HG02678 (cell line): Measurements from ENCODE around the gene ETDC.
"Not testable (repeated sequence)": the region's sequence is repeated elsewhere in the genome, so short reads cannot be mapped to it uniquely, and the experiment has no call there.

ENCODE experiments used
- ATAC-seq: cut with Tn5 transposase; IDR thresholded peaks from one replicate; pipeline ENCODE4 v1.9.1; 2021; ENCODE audit warnings: mild to moderate bottlenecking, moderate library complexity; ENCODE audit not compliant: unreplicated experiment

Gene ETDC

DNA sequence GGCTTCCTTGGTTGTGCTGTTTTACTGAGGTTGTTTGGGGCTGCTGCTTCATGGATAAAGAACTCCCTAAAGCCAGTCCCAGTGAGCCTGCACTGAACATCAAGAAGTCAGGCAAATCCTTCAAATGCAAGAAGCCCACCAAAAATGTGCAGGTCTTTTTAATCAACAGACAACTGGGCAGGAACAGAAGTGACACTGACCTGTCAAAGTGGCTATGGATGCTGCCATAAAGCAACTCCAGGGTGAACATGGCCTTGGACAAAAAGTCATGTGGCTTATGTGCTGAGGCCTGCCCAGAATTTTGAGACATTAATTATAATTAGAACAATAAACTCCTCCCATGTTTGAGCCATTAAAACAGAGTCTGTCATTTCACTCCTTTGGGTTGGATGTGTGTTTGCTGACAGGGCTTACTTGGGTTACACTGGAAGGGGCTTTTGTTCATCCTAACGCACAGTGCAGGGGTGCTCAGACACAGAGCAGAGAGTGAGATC is at the start of gene ETDC:
ETDC (plus strand) TSS at position 51 of the 494 bp plus-strand sequence; CDS start at position 51, 0 bp downstream.
- ATAC-seq: no peak

DNA sequence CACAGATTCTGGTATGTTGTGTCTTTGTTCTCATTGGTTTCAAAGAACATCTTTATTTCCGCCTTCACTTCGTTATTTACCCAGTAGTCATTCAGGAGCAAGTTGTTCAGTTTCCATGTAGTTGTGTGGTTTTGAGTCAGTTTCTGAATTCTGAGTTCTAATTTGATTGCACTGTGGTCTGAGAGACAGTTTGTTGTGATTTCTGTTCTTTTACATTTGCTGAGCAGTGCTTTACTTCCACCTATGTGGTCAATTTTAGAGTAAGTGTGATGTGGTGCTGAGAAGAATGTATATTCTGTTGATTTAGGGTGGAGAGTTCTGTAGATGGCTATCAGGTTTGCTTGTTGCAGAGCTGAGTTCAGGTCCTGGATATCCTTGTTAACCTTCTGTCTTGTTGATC is 48.3 kb upstream of the ETDC start:
- not testable (repeated sequence) for ATAC-seq

DNA sequence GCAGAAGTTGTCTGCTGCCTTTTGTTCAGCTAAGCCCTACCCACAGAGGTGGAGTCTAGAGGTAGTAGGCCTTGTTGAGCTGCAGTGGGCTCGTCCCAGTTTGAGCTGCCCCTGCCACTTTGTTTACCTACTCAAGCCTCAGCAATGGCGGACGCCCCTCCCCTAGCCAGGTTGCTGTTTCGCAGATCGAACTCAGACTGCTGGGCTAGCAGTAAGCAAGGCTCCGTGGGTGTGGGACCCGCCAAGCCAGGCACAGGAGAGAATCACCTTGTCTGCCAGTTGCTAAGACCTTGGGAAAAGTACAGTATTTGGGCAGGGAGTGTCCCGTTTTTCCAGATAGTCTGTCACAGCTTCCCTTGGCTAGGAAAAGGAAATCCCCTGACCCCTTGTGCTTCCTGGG is 45.9 kb upstream of the ETDC start:
- ATAC-seq: not testable (repeated sequence)

DNA sequence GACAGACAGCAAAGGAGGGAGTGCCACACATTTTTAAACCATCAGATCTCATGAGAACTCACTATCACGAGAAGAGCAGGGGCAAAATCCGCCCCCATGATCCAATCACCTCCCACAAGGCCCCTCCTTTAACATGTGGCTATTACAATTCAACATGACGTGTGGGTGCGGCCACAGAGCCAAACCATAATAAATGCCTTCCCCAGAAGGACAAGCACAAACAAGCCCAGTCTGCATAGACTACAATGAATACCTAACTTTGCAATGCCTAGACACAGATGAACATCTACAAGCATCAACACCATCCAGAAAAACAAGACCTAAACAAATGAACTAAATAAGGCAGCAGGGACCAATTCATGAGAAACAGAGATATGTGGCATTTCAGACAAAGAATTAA is 45.1 kb upstream of the ETDC start:
- ATAC-seq: no peak

DNA sequence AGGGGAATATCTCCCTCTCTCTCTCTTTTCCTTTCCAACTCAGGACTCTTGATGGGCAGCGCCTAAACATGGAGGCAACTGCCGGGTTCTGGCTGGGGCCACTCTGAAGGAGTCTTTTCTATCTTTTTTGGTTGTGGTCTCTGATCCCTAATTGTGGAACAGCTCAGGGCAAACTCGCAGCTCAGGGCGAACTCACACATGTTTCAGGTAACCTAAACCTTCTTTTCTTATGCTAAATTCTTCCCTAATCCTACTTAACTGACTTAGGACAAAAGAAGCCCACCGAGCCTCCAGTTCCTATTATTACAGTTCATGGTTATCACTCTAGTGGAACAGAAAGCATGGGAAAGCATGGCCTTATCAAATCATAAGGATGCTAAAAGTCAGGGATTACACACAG is 36.1 kb upstream of the ETDC start:
- ATAC-seq: no peak

DNA sequence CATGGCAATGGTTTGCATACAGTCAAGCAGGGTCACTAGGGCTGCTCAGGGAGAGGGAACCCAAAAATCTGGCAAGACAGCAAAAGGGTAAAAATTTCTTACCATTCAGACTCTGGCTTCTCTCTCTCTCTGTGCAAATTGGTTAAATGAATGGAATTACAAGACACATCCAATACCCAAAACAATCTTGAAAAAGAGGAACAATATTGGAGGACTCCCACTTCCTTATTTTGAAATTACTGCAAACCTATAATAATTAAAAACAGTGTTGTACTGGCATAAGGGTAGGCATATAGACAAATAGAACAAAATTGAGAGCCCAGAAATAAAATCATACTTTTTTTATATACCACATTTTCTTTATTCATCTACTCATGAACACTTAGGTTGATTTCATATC is 33.3 kb upstream of the ETDC start:
- no peak for ATAC-seq

DNA sequence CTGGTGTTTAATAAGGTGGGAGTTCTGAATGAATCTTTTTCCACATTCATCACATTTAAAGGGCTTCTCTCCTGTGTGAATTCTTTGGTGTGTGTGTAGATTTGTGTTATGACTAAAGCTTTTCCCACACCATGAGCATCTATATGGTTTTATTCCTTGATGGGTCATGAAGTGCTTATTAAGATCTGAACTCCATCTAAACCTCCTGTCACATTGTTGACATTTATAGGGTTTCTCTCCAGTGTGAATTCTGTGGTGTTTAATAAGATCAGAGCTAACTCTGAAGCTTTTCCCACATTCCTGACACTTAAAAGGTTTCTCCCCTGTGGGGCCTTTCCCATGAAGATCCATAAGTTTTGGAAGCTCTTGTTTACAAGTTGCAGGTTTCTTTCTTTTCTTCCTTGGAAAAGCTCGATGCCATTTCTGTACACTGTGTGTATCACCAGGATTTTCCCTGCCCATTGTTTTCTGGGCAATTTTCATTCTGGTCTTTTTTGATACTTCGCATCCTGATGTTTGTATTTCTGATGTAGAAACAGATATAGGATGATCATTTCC is 21.9 kb upstream of the ETDC start:
- ATAC-seq: no peak

DNA sequence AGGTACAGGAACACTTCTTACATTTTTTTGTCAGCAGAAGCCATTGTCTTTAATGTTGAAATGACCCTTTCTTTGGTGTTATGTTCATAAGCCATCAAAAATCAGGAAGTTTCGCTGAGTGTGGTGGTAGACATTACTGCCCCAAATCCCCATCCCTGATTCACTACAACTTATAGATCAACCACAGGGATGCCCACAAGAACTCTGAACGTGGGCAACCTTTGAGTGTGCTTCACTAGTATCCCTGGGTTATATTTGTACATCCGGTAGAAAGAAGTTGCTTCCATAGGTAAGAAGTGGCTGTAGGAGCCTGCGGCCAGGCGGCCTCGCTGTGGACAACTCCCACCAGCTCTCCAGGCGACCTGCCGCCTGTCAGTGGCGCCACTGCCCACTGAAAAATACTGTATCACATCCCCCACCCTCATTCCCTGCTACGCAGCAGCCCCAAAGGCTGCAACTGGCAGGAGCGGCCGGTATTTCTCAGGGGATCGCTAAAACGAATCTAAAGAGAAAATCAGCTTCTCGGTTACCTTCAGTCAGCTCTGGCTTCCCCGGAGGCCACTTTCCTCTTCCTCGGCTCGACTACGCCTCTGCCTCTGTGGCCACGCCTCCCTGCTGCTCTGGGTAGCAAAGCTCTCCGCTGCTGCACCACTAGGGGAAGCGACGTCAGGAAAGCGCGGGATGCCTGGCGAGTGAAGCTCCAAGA is 13.9 kb upstream of the ETDC start:
- ATAC-seq: peak; percentile 99

DNA sequence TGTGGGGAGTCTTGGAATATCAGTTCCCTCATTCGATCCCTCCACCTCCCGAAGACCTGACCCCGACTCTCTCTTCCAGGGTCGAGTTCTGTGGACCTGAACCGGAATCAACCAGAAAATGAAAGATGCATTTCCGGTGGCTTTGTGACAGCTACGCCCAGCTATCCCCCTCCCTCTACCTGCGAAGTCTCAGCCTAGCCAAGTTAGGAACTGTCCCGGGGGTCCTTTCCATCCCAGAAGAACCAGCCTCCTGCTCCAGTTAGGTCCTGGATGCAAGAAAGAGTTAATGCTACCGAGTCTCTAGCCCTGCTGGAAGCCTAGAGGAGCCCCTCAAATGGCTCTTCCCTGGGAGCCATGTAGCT is 13.4 kb upstream of the ETDC start:
- peak; percentile 49 for ATAC-seq

DNA sequence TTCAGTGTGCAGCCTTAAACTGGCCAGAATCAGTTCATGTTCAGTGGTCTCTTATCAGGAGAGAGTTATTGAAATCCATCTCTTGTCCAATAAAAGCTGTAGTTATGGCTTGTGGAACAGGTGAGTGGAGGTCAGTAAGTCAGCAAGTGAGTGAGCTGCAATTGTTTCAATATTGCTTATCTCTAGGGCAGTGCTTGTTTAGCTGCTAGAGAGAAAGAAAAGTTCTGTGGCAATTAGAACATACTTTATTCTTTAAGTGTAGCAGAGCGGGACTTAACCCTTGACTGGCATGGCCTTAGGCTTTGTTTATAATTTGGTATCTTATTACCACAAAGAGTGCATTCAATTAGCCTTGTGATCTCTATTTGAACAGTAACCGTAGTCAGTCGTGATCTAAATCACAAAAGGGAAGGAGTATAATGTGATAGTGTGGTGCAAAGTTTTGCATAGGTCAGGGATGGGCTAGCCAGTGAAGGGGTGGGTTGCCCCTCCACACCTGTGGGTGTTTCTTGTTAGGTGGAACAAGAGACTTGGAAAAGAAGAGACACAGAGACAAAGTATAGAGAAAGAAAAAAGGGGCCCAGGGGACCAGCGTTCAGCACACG is 6.9 kb upstream of the ETDC start:
- ATAC-seq: no peak

DNA sequence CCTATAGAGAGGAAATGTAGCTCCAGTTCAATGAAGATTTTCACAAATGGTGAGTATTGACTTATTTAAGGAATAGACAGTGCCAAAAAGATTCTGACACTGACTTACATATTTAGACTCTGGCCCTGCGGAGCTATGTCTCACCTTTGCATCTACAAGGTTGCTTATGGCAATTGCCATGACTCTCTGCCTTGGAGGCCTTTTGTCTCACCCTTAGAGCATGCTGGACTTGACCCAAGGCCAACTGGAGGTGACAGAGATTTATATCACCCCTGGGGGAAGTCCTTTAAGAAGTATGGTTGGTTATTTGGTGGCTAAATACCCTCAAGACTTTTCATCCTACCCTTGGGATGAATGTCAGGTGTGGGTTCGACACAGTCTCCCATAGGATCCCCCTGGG is 4.5 kb upstream of the ETDC start:
- ATAC-seq: no peak

DNA sequence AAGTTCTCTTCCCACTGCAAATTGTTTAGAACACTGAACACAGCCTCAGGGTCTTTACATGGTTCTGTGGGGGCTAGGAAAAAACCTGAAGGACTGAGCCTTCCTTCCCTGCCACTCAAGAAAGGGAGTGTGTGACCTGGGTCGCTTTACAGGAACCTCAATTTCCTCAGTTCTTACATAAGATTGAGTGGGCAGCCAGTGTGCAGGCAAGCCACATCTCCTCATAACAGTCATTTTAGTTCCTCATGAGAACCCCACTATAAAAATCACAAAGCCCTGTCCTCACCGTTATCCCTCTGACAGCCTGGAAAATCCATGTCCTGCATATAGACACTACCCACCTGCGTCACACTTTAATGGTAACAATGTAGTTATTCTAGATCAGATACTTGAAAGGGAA is 2.1 kb upstream of the ETDC start:
- no peak for ATAC-seq

DNA sequence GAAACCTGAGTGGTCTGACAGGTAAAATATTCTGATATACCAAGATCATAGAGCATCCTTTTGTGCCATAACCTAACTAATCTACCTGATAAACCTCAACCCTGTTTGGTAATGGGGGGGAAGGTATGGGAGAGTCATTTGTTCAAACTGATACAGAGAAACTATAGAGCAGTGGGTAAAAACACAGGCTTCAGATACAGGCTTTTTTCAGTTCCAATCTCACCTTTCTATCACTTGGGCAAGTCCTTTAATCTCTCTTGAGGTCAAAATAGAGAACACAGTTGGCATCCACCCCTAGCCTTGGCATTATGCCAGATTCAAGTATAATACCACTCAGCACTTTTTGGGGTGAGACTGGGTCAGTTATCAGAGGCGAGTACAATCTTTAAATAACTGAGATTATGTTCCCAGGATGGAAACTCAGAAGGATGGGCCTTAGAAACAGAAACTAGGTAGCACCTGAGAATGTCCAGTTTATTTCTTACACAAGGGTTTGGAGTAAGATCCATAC is 880 bp upstream of the ETDC start:
- ATAC-seq: no peak

DNA sequence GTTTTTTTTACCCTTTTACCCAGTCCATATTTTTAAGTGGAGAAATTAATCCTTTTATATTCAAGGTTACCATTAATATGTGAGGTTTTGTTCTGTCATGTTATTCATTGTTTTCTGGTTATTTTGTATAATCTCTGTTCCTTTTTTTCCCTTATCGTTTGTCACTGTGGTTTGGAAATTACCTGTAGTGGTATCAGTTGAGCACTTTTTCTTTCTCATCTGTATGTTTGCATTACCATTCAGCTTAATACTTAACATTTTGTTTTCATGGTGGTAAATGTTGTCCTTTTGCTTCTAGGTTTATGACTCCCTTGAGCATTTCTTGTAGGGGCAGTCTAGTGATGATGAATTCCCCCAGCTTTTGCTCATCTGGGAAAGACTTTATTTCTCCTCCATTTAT is 6.6 kb downstream of the ETDC start:
- ATAC-seq: peak; percentile 47

DNA sequence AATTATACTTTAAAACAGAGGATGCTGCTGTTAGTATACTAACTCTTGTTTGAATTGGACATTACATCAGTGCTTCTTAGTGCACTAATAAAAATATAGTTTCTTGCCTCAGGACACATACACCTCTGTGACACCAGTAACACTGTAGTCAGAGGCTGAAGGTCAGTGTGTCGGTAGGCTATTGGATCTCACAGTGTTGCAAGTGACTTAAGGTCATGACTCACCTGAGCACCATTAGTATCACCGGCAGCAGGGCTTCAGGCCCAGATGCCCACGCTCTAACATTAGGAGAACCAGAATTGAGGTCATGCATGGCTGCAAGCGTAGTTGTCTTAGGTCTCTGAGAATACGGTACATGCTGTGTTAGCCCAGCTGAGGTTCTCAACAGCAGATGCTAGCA is 15.2 kb downstream of the ETDC start:
- ATAC-seq: no peak

DNA sequence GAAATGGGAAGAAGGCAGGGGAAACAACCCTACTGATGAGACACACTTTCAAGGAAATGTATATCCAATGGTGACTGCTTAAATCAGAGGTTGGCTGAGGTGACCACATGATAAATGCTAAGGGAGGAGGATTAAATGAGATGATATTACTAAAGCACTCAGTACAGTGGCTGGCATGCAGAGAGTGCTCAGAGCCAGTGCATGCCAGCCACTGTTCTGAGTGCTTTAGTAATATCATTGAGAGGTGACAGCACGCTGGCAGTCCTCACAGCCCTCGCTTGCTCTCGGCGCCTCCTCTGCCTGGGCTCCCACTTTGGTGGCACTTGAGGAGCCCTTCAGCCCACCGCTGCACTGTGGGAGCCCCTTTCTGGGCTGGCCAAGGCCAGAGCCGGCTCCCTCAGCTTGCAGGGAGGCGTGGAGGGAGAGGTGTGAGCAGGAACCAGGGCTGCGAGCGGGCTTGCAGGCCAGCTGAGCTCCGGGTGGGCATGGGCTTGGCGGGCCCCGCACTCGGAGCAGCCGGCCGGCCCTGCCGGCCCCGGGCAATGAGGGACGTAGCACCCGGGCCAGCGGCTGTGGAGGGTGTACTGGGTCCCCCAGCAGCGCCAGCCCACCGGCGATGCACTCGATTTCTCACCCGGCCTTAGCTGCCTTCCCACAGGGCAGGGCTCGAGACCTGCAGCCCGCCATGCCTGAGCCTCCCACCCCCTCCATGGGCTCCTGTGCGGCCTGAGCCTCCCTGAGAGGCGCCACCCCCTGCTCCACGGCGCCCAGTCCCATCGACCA is 15.9 kb downstream of the ETDC start:
- ATAC-seq: not testable (repeated sequence)

DNA sequence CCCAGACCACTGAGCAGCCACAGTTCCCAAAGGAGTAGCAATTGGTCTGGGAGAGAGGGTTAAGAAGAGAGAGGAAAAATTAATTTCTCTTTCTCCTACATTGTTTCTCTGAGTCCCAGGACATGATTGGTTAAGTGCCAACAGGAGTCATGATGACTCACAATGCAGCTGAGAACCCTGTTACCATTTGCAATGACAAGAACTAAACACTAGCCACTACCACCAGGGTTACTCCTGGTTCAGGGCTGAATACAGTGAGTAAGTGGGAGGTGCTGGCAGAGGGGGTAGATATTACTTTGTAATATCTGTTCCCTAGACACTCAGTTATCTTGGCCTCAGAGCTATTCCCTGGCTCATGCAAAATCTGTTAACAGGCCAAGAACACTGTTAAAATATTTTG is 18.0 kb downstream of the ETDC start:
- ATAC-seq: no peak

DNA sequence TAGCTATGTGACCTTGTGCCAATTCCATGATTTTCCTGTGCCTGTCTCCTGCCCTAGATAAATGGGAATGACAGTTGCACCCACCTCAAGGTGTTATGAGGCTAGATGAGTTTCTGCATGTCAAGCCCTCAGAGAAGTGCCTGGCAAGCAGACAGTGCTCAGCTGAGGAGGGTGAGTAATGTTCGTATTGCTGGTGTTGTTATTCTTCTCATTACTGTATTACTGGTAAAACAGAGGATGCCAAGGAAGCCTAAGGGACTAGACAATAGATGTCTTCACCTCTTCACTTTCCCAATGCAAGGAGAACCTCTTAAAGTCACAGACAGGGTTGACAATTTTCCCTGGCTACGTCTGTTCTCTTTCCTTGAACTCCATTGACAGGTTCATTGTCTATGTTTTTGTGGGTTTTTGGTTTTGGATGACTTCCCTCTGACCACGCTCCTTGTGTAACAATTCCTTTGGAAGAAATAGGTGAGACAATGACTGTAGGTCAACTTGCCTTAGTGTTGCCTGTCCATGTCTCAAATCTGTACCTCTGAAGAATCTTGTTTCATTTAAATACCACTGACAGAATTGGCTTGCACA is 19.2 kb downstream of the ETDC start:
- ATAC-seq: no peak

DNA sequence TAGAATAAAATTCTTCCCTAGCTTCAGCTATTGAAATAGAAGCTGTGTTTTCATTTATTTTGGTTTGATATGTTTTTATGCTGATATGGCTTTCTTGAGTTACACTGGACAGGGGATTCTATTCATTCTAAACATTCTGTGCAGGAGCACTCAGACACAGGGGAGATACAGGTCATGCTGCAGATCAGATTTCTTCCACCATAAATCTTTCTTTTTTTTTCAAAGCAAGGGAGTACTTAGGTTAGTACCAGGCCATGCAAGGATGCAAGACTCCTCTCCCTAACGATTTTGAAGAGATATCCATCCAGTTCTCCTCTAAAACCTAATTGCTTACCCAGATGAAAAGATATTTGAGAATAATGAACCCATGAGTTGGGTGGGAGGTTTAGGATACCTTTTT is 21.4 kb downstream of the ETDC start:
- ATAC-seq: no peak

DNA sequence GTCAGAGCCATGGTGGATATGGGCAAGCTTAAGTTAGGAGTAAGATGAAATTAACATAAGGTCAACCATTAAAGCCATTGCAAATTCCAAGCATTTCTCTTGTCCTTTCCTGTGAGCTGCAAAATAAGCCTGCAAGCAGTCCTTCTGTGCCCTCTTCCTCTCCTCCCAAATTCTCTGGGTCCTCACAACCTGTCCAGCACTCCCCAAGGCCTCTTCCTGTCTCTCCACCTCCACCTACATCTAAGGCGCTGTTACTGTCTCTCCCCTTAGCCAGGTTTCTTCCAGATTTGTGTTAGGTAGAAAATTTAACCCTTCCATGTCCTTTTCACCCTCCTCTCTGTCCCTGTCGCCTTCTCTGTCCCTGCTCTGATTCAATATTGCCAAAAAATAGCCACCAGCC is 22.2 kb downstream of the ETDC start:
- ATAC-seq: no peak

DNA sequence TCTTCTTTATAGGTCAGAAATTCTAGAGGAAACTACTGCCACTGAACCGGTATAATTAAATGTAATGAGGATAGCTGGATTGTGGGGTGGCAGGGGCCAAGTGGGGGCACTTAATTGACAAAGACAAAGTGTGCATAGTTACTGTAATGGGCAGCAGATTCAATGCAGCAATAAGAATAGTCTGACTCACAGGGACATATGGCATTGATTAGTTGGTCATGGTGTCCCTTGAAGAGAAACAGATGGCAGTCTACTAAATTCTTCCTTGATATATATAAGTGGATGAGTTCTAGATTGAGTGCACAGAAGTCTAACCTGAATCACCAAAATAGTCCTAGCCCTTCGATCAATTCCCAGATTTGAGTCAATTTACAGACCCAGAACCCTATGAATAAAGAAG is 31.6 kb downstream of the ETDC start:
- ATAC-seq: no peak
